Left cardiac atrium (tissue), 4 donors: ENCODE results near the gene OBP2A. TPM values are rescaled to one million over a fixed set of nuclear protein-coding genes. Genes with fewer than 3 reads are reported as not detected.
A peak's percentile ranks its signal among the peaks of the same experiment; 100 is the strongest.
"Not testable (repeated sequence)": the region's sequence is repeated elsewhere in the genome, so short reads cannot be mapped to it uniquely, and the experiment has no call there.

Experiments
- ATAC-seq, 2 donors: fragments of 200-7000 bp; cut with Tn5 transposase; one replicate each; pipeline ENCODE4 v1.9.1; 2020; ENCODE audit warnings: mild to moderate bottlenecking in 2 of 2, moderate library complexity in 2 of 2
- DNase-seq: peaks from one replicate; pipeline ENCODE4 v3.0.0-alpha.2; 2020
- intact Hi-C, 2 donors: fragments of 100-400 bp; cut with DNase I; formaldehyde crosslinking; loops; one replicate each; pipeline versions ENCODE4 v1.14.1 to v1.15.1; 2022 to 2023
- total RNA-seq, 2 donors: library from RNA; stranded (reverse); fragmentation: NEBNext Ultra II Directional; extraction: Animal tissue kit (Norgen Biotek cat#: 25700); gene quantifications; one replicate each; pipeline ENCODE4 v1.2.1, GENCODE V29; 2021
- donor health status: DM: no; HTN: yes; CAD: no.
- donor health status: DM: no; HTN: yes; CAD: no; lungs with severe emphysema.
- donor health status: DM: yes; HTN: yes; CAD: no.
- donor health status: Dilated cardiomyopathy.

OBP2A gene
- total RNA-seq, 2 donors from 2014 or later: not detected

DNA sequence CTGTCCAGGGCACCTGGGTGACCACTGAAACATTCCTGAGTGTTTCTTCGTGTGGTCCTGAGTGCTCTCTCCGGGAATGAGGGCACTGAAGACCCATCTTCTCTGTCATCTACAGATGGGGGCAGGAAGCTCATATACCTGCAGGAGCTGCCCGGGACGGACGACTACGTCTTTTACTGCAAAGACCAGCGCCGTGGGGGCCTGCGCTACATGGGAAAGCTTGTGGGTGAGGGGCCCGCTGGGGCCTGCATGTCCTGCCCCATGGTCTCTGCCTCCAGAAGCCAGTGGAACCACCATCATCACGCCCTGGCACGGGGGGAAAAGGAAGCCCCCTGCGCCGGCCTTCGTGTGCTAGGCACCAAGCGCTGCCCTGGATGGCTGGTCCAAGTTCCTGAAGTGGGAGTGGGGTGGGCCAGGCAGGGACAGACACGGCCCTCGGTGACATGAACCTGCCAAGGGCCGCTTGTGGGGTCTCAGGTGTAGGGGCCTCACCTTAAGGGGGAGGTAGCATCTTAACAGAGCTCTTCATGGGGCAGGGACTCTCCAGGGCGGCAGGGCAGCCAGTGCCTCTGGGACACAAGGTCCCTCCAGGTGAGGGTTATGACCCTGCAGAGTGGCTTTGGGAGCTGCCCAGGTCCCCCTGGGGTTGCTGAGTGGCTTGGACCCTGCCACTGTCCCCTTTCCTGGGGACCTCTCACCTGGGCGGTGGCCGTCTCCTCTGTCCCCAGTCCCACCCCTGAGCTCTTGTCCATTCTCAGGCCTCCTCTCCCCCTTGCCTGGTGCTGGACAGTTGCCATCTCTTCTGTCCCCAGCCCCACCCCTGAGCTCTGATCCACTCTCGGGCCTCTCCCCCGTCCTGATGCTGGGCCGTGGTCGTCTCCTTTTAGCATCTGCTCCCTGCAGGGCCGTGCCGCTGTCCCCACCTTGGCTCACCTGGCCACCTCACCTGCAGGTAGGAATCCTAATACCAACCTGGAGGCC, 2.1 kb downstream of the OBP2A start:
- intact Hi-C loops: no loop called here
- ATAC-seq (no peak), DNase-seq (no peak)

DNA sequence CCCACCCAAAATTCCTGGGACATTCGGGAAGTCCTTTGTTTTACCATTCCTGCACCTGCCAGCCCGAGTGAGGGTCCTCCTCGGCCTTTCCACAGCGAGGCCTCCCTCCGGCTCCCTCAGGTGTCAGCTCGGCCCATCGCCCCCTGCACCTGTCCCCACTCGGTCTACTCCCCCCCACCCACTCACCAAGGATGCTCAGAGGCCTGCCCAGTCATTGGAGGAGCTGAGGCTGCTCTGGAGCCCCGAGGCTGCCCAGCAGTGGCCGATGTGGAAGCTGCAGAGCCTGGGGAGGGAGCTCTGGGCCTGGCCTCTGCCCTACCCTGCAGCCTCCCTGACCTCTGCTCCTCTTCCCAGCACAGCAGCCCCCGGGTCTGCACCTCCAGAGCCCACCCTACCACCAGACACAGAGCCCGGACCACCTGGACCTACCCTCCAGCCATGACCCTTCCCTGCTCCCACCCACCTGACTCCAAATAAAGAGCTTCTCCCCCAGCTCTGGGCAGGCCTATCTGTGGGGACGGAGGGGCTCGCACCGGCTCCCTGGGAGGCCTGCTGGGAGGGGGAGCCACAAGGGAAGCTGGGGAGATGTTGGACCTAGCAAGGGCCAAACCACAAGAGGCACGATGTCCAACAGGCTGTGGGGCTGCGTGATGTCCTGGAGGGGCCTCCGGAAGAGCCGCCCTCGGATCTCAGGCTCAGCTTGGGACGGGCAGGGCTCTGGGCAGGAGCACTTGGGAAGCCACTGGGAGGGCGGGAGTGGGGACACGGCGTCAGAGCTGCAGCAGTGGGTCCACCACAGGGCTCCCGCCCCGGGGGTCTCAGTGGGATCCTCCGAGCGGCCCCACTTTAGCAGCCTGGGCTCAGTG, 3.8 kb downstream of the OBP2A start:
- intact Hi-C loops, DNase-seq, ATAC-seq: not testable (repeated sequence)

DNA sequence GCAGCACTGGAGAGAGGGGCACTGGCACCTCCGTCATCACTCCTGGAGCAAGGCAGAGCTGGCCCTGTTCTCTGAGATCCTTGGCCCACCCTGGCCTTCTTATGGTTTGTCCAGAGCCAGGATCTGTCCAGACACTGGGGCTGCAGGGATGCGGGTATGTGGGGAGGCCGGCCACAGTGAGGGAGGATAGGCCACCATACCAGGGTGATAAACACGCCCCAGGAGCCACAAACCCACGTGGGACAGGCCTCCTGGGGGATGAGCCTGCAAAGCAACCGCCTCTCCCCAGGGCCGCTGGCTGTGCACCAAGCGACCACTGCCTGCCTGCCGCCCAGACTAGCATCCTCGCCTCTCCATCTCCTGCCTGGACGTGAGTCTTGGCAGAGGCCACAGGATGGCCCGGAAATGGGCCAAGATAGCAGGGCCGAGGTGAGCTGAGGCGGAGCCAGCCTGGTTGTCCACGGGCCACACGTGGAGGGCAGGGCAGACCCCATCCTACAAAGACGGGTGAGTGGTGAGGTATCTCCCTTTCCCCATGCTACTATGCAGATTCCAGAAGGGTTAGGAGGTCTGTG, 4.5 kb downstream of the OBP2A start:
- ATAC-seq: no peak
- intact Hi-C loops: no loop called here
- no peak for DNase-seq

DNA sequence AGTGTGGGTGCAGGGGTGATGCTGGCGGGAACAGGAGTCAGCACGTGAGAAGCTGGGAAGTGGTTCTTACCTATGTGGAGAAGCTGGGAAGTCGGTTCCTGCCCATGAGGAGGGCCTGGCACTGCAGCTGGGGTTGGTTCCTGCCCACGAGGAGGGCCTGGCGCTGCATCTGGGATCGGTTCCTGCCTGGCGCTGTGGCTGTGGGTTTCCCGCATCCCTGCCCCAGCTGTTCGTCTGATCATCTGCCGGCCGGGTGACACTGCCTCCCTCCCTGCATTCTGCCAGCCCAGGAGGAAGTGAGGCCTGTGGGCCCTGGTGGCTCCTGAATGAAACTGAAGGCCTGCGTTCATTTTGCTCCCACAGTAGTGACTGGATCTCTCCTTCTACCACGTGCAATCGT, 5.1 kb downstream of the OBP2A start:
- DNase-seq (no peak), ATAC-seq (no peak)
- intact Hi-C loops: no loop called here

DNA sequence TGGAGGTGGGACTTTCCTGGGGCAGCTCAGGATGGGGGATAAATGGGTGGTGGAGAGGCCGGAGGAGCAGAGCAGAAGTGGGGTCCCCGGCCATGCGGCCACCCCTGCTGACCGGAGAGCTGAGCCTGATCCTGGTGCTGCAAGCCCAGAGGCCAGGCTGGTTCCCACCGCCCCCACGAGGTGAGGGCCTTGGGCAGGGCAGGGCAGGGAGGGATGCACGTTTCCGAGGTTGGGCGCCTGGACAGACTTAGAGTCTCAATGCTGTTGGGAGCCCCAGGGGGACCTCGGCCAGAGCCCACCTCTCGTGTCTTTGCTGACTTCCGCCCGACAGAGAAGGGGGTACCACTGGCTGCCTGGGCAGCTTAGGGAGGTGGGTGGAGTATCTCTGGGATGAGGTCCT, 5.5 kb downstream of the OBP2A start:
- intact Hi-C loops: no loop called here
- DNase-seq (no peak), ATAC-seq (no peak)

DNA sequence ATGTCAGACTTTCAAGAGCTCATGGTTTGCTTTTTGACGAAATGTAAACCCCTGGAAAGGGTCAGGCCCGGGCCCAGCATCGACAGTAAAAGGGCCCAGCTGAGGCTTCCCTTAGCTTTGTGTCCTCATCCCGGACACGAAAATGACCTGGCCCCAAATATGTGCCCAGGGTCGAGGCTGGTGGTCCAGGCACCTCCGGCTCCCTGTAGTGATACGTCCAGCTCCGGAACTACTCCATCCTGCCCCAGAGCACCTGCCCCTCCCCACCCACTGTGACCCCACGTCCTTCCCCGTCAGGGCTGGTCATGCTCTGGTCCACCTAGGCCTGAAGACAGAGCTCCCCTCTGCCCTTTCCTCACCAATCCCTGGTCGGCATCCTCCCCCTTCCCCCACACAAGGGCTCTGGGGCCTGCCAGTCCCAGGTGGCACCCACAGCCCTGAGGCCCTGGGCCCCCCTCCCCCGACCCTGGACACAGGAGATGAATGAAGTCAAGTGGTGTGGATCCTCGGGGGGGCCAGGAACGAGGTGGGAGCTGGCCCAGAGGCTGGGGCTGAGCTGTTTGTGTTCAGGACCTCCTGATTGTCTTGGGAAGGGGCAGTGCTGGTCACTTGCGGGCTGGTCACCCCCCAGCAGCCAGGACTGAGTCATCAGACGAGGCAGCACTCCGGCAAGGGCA, 6.2 kb downstream of the OBP2A start:
- DNase-seq: no peak
- intact Hi-C loops: no loop called here

DNA sequence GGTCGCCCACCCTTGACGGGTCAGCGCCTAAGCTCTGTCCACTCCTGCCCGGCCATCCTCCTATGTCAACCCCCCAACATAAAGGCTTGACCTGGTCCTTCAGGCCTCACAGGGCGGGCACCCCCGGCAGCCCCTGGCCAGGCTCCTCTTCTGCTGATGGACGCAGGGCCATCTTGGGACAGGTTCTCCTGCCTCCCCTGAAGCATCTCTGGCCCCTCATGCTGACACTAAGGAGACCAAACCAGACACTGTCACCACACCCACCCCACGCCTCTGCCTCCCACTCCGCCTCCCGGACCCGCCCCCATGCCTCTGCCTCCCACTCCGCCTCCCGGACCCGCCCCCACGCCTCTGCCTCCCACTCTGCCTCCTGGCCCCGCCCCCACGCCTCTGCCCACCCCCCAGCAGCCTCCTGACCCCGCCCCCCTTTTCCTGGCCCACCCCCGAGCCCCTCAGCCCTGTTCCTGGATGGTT, 6.8 kb downstream of the OBP2A start:
- DNase-seq: no peak
- ATAC-seq: no peak
- intact Hi-C loops: no loop called here

More for the DNA sequence above, 6.2 kb downstream of the OBP2A start:
- ATAC-seq: no peak

DNA sequence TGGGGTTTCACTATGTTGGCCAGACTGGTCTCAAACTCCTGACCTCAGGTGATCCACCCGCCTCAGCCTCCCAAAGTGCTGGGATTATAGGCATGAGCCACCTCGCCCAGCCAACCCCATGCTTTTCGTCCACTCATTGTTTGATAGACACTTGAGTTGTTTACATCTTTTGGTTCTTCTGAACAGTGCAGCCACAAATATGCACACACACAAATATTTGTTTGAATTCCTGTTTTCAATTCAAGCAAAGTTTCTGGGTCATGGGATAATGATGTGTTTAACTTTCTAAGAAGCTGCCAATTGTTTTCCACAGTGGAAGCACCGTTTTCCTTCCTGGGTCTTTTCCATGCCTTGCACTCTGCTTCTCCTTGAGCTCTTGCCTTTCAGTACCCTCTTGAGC, 8.8 kb downstream of the OBP2A start:
- DNase-seq (no peak), ATAC-seq (no peak)
- intact Hi-C loops: no loop called here

DNA sequence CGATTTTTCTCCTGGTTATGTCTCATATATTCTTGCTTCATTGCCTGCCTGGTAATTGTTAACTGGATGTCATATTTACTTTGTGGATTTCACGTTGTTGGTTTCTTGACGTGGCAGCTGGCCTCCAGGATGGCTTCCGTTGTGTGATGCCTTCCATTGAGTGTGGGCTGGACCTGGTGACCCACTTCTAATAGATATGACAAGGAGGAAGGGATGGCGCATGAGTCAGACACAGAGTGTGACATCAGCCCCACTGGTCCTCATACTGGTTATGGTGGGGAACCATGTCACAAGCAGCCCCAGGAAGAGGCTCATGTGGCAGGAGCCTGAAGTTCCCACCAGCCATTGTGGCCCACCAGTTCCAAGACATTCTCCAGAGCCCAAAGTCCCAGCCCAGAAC, 9.3 kb downstream of the OBP2A start:
- intact Hi-C loops: no loop called here
- ATAC-seq (no peak), DNase-seq (no peak)

DNA sequence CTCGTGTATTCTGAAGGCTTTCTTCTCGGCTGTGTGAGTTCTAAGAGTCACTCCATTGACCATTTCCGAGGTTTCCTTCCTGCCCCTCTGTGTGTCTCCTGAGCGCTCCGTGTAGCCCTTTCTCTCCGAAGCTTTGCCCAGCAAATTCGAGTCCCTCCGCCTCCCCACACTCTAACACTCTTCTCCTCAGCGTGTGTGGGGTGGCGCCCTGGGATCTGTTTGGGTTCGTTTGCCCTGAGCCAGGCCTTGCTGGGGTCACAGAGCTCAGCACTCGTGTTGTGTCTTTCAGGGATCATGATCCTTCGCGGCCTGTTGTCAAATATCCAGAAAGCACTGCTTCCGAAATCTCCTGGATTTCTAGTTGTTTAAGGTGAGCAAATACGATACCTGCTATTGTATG, 10.0 kb downstream of the OBP2A start:
- no peak for DNase-seq
- intact Hi-C loops: no loop called here
- no peak for ATAC-seq

DNA sequence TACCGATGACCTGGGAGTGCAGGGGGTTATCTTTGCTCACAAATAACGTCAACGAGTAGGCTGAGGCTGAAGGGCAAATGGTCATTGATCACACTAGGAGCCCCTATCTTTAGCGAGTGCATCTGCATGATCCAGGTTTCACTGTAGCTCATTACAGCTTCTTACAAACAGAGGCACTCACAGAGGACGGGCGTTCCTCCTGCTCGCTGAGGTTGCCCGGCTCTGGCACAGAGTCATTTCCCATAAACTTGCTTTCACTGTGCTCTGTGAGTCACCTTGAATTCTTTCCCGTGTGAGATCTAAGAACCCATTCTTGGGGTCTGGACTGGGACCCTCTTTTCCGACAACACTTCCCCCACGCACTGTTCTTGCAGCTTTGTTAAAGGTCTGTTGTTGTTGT, 13.7 kb downstream of the OBP2A start:
- no peak for DNase-seq
- no peak for ATAC-seq
- intact Hi-C loops: no loop called here

DNA sequence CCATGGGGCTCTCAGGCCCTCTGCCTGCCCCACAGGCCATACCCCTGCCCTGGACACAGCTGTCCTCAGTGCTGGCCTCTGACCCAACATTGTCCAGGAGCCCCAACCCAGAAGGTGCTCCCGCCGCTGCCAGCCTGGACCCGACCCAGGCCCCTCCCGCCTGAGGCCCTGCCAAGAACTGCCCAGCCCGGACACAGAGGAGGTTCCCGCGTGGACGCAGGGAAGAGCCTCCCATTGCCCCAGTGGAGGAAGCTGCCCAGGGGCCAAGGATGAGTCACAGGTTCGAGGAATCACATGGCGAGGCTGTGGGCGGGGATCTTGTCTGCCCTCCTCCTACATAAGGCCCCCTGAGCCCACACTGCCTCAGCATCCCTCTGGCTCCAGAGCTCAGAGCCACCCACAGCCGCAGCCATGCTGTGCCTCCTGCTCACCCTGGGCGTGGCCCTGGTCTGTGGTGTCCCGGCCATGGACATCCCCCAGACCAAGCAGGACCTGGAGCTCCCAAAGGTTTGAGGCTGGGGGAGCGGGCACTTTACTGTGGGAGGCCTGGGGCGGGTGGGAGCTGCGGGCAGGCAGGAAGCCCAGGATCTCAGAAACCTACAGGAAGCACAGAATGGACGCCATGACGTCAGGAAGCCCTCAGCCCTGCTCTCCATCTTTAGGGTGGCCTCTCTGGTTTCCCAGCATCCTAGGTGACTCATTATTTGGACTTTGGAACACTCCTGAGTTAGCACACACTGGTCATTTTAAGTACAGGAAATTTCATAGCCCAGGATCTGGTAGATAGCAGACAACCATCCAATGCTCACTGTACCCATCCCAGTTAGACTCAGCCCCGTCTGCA, 15.7 kb downstream of the OBP2A start, which contains the start of gene PAEP:
Gene PAEP, plus strand, starts transcription at position 366 of the 844 bp plus-strand sequence.
- intact Hi-C loops: no loop called here
- DNase-seq (no peak), ATAC-seq (peak in 1 of 2 donors; percentile 29)

DNA sequence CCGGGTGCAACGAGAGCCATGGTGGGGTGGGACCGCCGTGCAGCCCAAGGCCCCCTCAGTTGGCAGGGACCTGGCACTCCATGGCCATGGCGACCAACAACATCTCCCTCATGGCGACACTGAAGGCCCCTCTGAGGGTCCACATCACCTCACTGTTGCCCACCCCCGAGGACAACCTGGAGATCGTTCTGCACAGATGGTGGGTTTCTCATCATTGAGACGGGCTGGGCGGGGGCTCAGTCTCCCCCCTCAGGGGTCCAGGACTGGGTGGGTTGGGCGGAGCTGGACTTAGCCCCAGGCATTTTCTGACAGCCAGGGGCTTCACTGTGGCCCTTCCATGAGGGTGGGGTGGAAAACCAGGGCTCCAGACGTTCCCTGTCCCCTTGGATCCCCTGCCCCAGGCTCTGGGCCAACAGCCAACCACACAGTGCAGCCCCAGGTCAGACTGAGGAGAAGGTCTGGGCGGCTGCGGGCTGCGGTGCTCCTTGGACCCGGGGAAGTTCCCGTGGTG, 16.4 kb downstream of the OBP2A start:
- intact Hi-C loops: no loop called here
- ATAC-seq (no peak), DNase-seq (no peak)

DNA sequence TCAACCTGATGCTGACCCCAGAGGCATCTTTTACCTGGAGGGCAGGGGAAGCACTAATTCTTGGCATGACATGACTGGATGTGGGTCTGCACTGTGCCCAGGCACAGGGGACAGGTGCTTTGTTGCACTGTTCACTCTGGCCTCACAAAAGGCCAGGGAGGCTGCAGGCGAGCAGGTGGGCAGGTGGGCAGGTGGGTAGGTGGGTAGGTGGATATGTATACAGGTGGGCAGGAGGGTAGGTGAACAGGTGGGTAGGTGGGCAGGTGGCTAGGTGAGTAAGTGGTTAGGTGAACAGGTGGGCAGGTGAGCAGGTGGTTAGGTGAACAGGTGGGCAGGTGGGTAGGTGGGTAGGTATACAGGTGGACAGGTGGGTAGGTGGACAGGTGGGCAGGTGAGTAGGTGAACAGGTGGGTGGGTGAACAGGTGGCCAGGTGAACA, 17.1 kb downstream of the OBP2A start:
- ATAC-seq: no peak
- DNase-seq: no peak
- intact Hi-C loops: no loop called here

DNA sequence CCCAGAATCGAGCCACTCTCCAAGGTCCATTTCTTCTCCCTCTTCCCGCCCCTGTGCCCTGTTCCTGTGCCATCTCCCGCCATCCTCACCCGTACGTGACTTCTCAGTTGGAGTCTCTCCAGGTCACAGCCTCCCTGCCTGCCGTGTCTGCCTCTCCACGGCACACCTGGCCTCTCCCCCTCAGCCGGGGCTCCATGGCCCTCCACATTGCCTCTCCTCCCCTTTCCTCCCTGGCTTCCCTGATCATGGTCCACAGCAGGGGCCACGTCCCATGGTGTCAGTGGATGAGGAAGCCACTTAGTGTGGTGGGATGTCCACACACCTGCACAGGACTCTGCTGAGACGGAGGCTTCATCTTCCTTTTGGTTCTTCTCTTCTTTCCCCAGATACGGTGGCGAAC, 17.9 kb downstream of the OBP2A start:
- ATAC-seq: no peak
- DNase-seq: no peak
- intact Hi-C loops: no loop called here

DNA sequence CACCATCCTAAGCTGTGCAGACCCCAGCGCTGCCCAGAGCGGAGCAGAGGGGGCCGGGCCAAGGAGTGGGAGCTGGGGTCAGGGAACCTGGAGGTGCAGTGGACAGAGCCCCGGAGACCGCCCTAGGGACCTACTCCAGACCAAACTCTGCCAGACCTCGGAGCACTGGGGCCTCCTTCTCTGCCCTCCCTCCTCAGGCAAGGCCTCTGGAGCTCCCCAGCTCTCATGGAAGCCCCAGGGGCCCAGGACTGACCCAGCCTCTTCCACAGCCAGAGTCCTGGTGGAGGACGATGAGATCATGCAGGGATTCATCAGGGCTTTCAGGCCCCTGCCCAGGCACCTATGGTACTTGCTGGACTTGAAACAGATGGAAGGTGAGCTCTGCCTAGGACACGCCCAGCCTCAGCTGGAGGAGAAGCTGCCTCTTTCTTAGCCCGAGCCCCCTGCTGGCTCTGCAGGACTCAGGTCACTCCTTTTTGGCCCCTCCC, 19.3 kb downstream of the OBP2A start:
- ATAC-seq (no peak), DNase-seq (no peak)
- intact Hi-C loops: no loop called here

DNA sequence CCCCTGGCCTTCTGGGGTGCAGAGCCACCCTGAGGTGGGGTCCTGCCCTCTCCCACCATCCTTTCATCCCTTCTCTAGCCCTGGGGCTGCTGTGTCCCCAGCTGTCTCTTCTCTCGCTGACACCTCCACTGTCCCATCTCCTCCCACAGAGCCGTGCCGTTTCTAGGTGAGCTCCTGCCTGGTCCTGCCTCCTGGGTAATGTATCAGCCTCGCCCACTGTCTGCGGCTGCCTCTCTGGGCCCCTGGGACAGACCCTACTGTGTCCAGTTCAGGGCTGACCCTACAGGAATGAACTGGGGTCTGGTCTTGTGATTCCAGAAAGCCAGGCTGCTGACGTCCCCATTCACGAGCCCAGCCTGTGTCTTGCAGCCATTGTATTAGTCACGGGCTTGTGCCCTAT, 19.7 kb downstream of the OBP2A start:
- no peak for ATAC-seq
- intact Hi-C loops: no loop called here
- no peak for DNase-seq

DNA sequence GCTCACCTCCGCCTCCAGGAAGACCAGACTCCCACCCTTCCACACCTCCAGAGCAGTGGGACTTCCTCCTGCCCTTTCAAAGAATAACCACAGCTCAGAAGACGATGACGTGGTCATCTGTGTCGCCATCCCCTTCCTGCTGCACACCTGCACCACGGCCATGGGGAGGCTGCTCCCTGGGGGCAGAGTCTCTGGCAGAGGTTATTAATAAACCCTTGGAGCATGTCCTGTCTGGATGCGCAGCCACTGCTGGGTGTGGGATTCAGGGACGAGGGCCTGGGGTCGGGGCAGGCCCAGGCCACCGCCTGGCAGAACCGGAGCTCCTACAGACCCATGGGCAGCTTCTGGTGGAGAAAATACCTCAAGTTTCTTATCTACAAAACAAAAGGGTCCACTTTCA, 20.6 kb downstream of the OBP2A start:
- no peak for ATAC-seq
- DNase-seq: no peak
- intact Hi-C loops: no loop called here
